Measurements from ENCODE around the gene CHIT1. TPM values are rescaled to one million over a fixed set of nuclear protein-coding genes. Genes with fewer than 3 reads are reported as not detected.

CHIT1 gene
- total and polyA plus RNA-seq, 2 of the 8 experiments (the other 6 are each of a cell fraction or from before 2014, with no cell fraction given), result not detected

GRCh38 chr1:203238535-203238934 lies 9.1 kb upstream of the CHIT1 start:
- H3K4ac ChIP-seq (replicated peaks; ENCODE audit: insufficient read length, low read depth, low read length), result no peak overlapping the region
- CTCF ChIA-PET (ENCODE audit: partially characterized antibody), result interaction anchor here (0.6 to 1.3 kb wide), 4 partner anchors 11 to 245 kb away, joined by 3 to 5 read pairs (median 4); no protein-coding TSS in a partner anchor
- no peak overlapping the region for H4K8ac ChIP-seq (ENCODE audit: extremely low read depth, insufficient read depth, low read length)
- no peaks in the 10 kb centered on the region for H3K79me1 ChIP-seq (ENCODE audit: low read depth, low read length)
- H3K56ac ChIP-seq (replicated peaks; ENCODE audit: insufficient read length, low read depth, low read length), result no peak overlapping the region
- no peak overlapping the region for H3K14ac ChIP-seq (ENCODE audit: insufficient read length)
- POLR2A ChIA-PET (ENCODE audit: partially characterized antibody), result no interaction called here
- H2AFZ ChIP-seq (ENCODE audit: low read length), result no peak overlapping the region
- H2BK120ac ChIP-seq (replicated peaks; ENCODE audit: low read depth, low read length), result no peak overlapping the region
- no peak overlapping the region for H3K23ac ChIP-seq (ENCODE audit: insufficient read length)
- no peak for FAIRE-seq
- no peak overlapping the region for H3K18ac ChIP-seq (ENCODE audit: extremely low read depth, low read length)
- H2BK20ac ChIP-seq (ENCODE audit: low read length), result no peak overlapping the region
- H4K91ac ChIP-seq (replicated peaks; ENCODE audit: insufficient read length, low read length), result no peak overlapping the region
- H3K4me1 ChIP-seq (replicated peaks in 1 of 4; ENCODE audit: control insufficient read depth in 3 of 4, insufficient read depth in 4 of 4, low read length in 3 of 4), result no peaks in the 10 kb centered on the region
- no peaks in the 10 kb centered on the region for H3K79me2 ChIP-seq (ENCODE audit: control insufficient read depth in 1 of 2, insufficient read depth in 2 of 2, low read length in 2 of 2)
- no peak overlapping the region for H2BK5ac ChIP-seq (ENCODE audit: low read depth, low read length)
- H2BK12ac ChIP-seq (ENCODE audit: low read depth, low read length), result no peak overlapping the region
- H3K9me3 ChIP-seq (ENCODE audit: insufficient read depth in 2 of 2, low read depth in 1 of 2, low read length in 1 of 2), result peaks cover 4 to 12% of the 10 kb centered on the region in 2 experiments; a peak in 3 of 4 replicates
- no peak overlapping the region for H4K5ac ChIP-seq (ENCODE audit: insufficient read length, low read depth, low read length)
- H2AK5ac ChIP-seq (ENCODE audit: low read depth, low read length), result no peak overlapping the region
- no peaks in the 10 kb centered on the region for H3K27me3 ChIP-seq (replicated peaks in 1 of 4; ENCODE audit: control insufficient read depth in 3 of 4, extremely low read depth in 1 of 4, insufficient read depth in 3 of 4, low read length in 3 of 4)
- H3K23me2 ChIP-seq (ENCODE audit: low read depth, low read length), result no peaks in the 10 kb centered on the region
- no peak overlapping the region for H2BK15ac ChIP-seq (ENCODE audit: low read length)
- H3K27ac ChIP-seq (ENCODE audit: low read depth, low read length), result no peak overlapping the region
- H3K4me2 ChIP-seq (ENCODE audit: insufficient read depth in 1 of 2, low read depth in 2 of 2, low read length in 2 of 2), result no peak overlapping the region
- no peaks in the 10 kb centered on the region for H3K36me3 ChIP-seq (ENCODE audit: control insufficient read depth in 2 of 4, insufficient read depth in 4 of 4, low read length in 3 of 4)
- DNase-seq (ENCODE audit: low read depth in 1 of 2, low spot score in 2 of 2), result no peak
- H4K20me1 ChIP-seq (replicated peaks in 1 of 2; ENCODE audit: control insufficient read depth in 1 of 2, insufficient read depth in 2 of 2, low read length in 2 of 2), result no peaks in the 10 kb centered on the region
- H3K4me3 ChIP-seq (ENCODE audit: extremely low read depth in 1 of 4, insufficient read depth in 2 of 4, low read depth in 3 of 4, low read length in 4 of 4), result no peak overlapping the region
- no peak overlapping the region for H3K9ac ChIP-seq (replicated peaks in 1 of 4; ENCODE audit: extremely low read depth in 1 of 4, low read depth in 3 of 4, low read length in 3 of 4)
- TF ChIP-seq JUND (IDR thresholded peaks at IDR 0.05; ENCODE audit: low read length) (no peak), TBP (IDR thresholded peaks at IDR 0.05; ENCODE audit: low read depth, low read length) (no peak), TAF7 (optimal IDR thresholded peaks at IDR 0.05; ENCODE audit: borderline replicate concordance, low read depth, low read length) (no peak), TEAD4 (IDR thresholded peaks at IDR 0.05; ENCODE audit: low read depth, low read length) (no peak), JUN (IDR thresholded peaks at IDR 0.05; ENCODE audit: low read depth, low read length) (no peak), BACH1 (IDR thresholded peaks at IDR 0.05; ENCODE audit: low read length) (no peak), ATF2 (IDR thresholded peaks at IDR 0.05; ENCODE audit: low read length) (no peak), SAP30 (IDR thresholded peaks at IDR 0.05; ENCODE audit: insufficient read depth, insufficient replicate concordance, low read length) (no peak), CHD1 (IDR thresholded peaks at IDR 0.05; ENCODE audit: low read depth, low read length) (no peak), CTCF (IDR thresholded peaks at IDR 0.05; ENCODE audit: control extremely low read depth in 1 of 3, insufficient read depth in 1 of 3, low read depth in 1 of 3, low read length in 3 of 3) (no peak), E2F6 (IDR thresholded peaks at IDR 0.05) (no peak)

Measured in H1 (cell line).